Endothelial cell of umbilical vein (primary cell): Measurements from ENCODE around the gene P2RY6. TPM values are rescaled to one million over a fixed set of nuclear protein-coding genes. Genes with fewer than 3 reads are reported as not detected.

Source experiments
- BruUV-seq: library from RNA; stranded (reverse); fragments of 400-500 nt; replicated peaks from 2 replicates; lab custom pipeline; 2021; lab: Mats Ljungman, UMichigan
- CTCF ChIA-PET: fragments of 300-600, 350-600 bp; sonication (Branson Sonifier 250); formaldehyde crosslinking; loops from one replicate; lab custom pipeline; 2021; ENCODE audit warnings: antibody characterized with exemption, inconsistent platforms; lab: Charles Lee
- POLR2A ChIA-PET: fragments of 300-600, 350-600 bp; sonication (Branson Sonifier 250); formaldehyde crosslinking; loops from one replicate; lab custom pipeline; 2021; ENCODE audit warnings: antibody characterized with exemption, inconsistent platforms; lab: Charles Lee
- DNase-seq: peaks from one replicate; pipeline ENCODE4 v3.0.0-alpha.2; 2011; ENCODE audit warnings: low read depth, low spot score
- FAIRE-seq: peaks from 2 replicates; lab custom pipeline; 2011; peaks lifted over from hg19 to GRCh38; lab: Jason Lieb, UNC
- H2AFZ ChIP-seq: 2 replicates; pipeline ENCODE4 v1.6.0; 2012; ENCODE audit warnings: low read depth, low read length, control low read depth, inconsistent platforms
- H3K27ac ChIP-seq: 2 replicates; pipeline ENCODE4 v1.5.1; 2011; ENCODE audit warnings: low read depth, mild to moderate bottlenecking, control low read depth, low read length, moderate library complexity; ENCODE audit not compliant: insufficient read depth
- H3K27me3 ChIP-seq, 2 experiments: 2 replicates each; pipeline versions ENCODE4 v1.6.0 to v1.6.1; 2011; ENCODE audit warnings: low read length in 2 of 2, mixed read lengths in 1 of 2; ENCODE audit not compliant: control insufficient read depth in 2 of 2, insufficient read depth in 2 of 2
- H3K36me3 ChIP-seq, 2 experiments: 2 replicates in 1 of 2; 3 replicates in 1 of 2; pipeline ENCODE4 v1.5.1; 2011; ENCODE audit warnings: low read length in 2 of 2, mild to moderate bottlenecking in 1 of 2, moderate library complexity in 1 of 2; ENCODE audit not compliant: control insufficient read depth in 2 of 2, insufficient read depth in 2 of 2; ENCODE audit errors: extremely low read depth in 1 of 2
- H3K4me1 ChIP-seq: 3 replicates; pipeline ENCODE4 v1.5.1; 2011; ENCODE audit warnings: mild to moderate bottlenecking, low read length; ENCODE audit not compliant: control insufficient read depth, insufficient read depth; ENCODE audit errors: extremely low read depth
- H3K4me2 ChIP-seq: 2 replicates; pipeline ENCODE4 v1.6.1; 2011; ENCODE audit warnings: low read length, control low read depth, mixed read lengths; ENCODE audit not compliant: insufficient read depth
- H3K4me3 ChIP-seq, 3 experiments: fragments of 200-600 bp in 1 of 3; sonication (generic), shearing (Covaris generic) in 1 of 3; replicated peaks in 1 of 3; 2 replicates each; pipeline ENCODE4 v1.5.1; 2011 to 2016; ENCODE audit warnings: control low read depth in 3 of 3, low read length in 3 of 3, mild to moderate bottlenecking in 2 of 3, inconsistent platforms in 1 of 3, low read depth in 1 of 3, moderate library complexity in 1 of 3; ENCODE audit not compliant: insufficient read depth in 1 of 3
- H3K79me2 ChIP-seq: 2 replicates; pipeline ENCODE4 v1.6.0; 2012; ENCODE audit warnings: low read length, inconsistent platforms; ENCODE audit not compliant: control insufficient read depth, insufficient read depth
- H3K9ac ChIP-seq: replicated peaks from 2 replicates; pipeline ENCODE3; 2011; ENCODE audit warnings: low read length, control low read depth; ENCODE audit not compliant: insufficient read depth; ENCODE audit errors: extremely low read depth
- H3K9me1 ChIP-seq: replicated peaks from 3 replicates; pipeline ENCODE4 v1.6.0; 2011; ENCODE audit warnings: mild to moderate bottlenecking, low read length; ENCODE audit not compliant: control insufficient read depth, insufficient read depth; ENCODE audit errors: extremely low read depth
- H3K9me3 ChIP-seq: replicated peaks from 2 replicates; pipeline ENCODE4 v1.5.1; 2012; ENCODE audit warnings: low read length, inconsistent platforms; ENCODE audit not compliant: control insufficient read depth, insufficient read depth
- H4K20me1 ChIP-seq: replicated peaks from 2 replicates; pipeline ENCODE3; 2011; ENCODE audit warnings: mild to moderate bottlenecking, low read length; ENCODE audit not compliant: control insufficient read depth, insufficient read depth; ENCODE audit errors: extremely low read depth
- EZH2 ChIP-seq: IDR thresholded peaks from 2 replicates; pipeline ENCODE4 v1.6.1; 2012; ENCODE audit warnings: borderline replicate concordance, low read depth, mild to moderate bottlenecking, moderate library complexity, low read length, inconsistent platforms; ENCODE audit not compliant: severe bottlenecking
- FOS ChIP-seq: IDR thresholded peaks from 2 replicates; pipeline ENCODE4 v1.6.1; 2011; ENCODE audit warnings: mild to moderate bottlenecking, low read length, moderate library complexity, borderline replicate concordance; ENCODE audit not compliant: insufficient read depth
- GATA2 ChIP-seq: IDR thresholded peaks from 2 replicates; pipeline ENCODE4 v1.7.0; 2011; ENCODE audit warnings: low read depth, mild to moderate bottlenecking, moderate library complexity, mixed read lengths, low read length; ENCODE audit not compliant: insufficient read length, insufficient read depth
- JUN ChIP-seq: IDR thresholded peaks from 2 replicates; pipeline ENCODE4 v1.6.1; 2011; ENCODE audit warnings: borderline replicate concordance, low read depth; ENCODE audit not compliant: insufficient read length, insufficient read depth
- MYC ChIP-seq: IDR thresholded peaks from one replicate; pipeline ENCODE4 v1.6.1; 2011; ENCODE audit warnings: mild to moderate bottlenecking, low read depth, low read length
- POLR2A ChIP-seq: IDR thresholded peaks from 2 replicates; pipeline ENCODE4 v1.6.1; 2012; ENCODE audit warnings: low read depth, mild to moderate bottlenecking, control low read depth, low read length
- POLR2AphosphoS5 ChIP-seq: IDR thresholded peaks from 2 replicates; pipeline ENCODE4 v1.6.1; 2012; ENCODE audit warnings: low read depth, mild to moderate bottlenecking, control low read depth, low read length, moderate library complexity; ENCODE audit not compliant: insufficient read depth
- dilution Hi-C: fragments of 300-500 bp; cut with MboI; formaldehyde crosslinking; loops from one replicate; pipeline ENCODE4 v1.15.0; 2019; ENCODE audit warnings: low sequenced_read_pairs; ENCODE audit not compliant: extremely low pct_ligation_motif_present
- intact Hi-C: fragments of 100-400 bp; cut with micrococcal nuclease; formaldehyde crosslinking; loops from one replicate; pipeline ENCODE4 v1.10.0; 2022
- polyA plus RNA-seq, 4 experiments: library from polyadenylated mRNA; depleted of rRNA in 3 of 4; stranded (reverse) in 3 of 4; unstranded in 1 of 4; fragments of >200 nt; gene quantifications; 2 replicates each; pipeline versions ENCODE4 v1.2.1 to v1.2.3, GENCODE V29; 2011 to 2012; ENCODE audit warnings: missing spikeins in 1 of 4
- total RNA-seq: library from RNA; stranded (reverse); gene quantifications from 2 replicates; pipeline ENCODE4 v1.2.3, GENCODE V29; 2021
- TF ChIP-seq, protein P1 (sequence below), 2 donors: IDR thresholded peaks; 1 replicate in 1 of 2; 2 replicates in 1 of 2; pipeline ENCODE4 v1.5.1; 2011; ENCODE audit warnings: low read length in 2 of 2, mild to moderate bottlenecking in 2 of 2, moderate library complexity in 2 of 2, control low read depth in 1 of 2, inconsistent platforms in 1 of 2, low read depth in 1 of 2; ENCODE audit not compliant: insufficient read depth in 1 of 2; ENCODE audit errors: extremely low read depth in 1 of 2
- TF ChIP-seq, protein P2 (sequence below): IDR thresholded peaks from 2 replicates; pipeline ENCODE4 v1.6.1; 2011; ENCODE audit not compliant: insufficient read depth, insufficient read length

The P2RY6 gene
- total and polyA plus RNA-seq, 2 donors (not counting 3 experiments of a cell fraction or from before 2014, with no cell fraction given), result 0.47 TPM; not detected in 1

DNA sequence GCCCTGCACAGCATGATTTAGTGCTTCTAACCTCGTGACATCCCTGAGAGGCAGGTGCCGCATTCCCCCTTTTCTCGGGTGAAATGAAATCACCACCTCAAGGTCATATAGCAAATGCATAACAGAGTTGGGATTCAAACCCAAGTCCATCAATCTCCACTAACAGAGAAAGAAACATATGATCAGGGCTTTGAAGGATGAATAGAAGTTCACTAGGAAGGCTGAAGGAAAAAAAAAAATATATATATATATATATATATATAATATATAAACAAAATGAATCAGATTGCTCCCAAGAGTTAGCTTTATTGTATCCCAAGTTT lies 23.8 kb downstream of the P2RY6 start:
- CTCF ChIA-PET, result interaction anchor here (2.6 to 8.1 kb wide), 2 partner anchors 38 to 97 kb away, joined by 17 to 89 read pairs; no protein-coding TSS in a partner anchor
- no TSS peak for BruUV-seq
- no peaks in the 10 kb centered on the region for H3K9me3 ChIP-seq
- H4K20me1 ChIP-seq, result no peaks in the 10 kb centered on the region
- dilution Hi-C loops (no loop called here), intact Hi-C loops (loop anchor here (1.0 kb wide), 2 partner anchors 39 to 97 kb away; no protein-coding TSS in a partner anchor)
- H3K9ac ChIP-seq, result no peak overlapping the region
- peaks cover 2% of the 10 kb centered on the region for H3K4me1 ChIP-seq
- H3K36me3 ChIP-seq, result no peaks in the 10 kb centered on the region
- no peak for FAIRE-seq
- no peaks in the 10 kb centered on the region for H3K27me3 ChIP-seq
- no peaks in the 10 kb centered on the region for H3K79me2 ChIP-seq
- no peak overlapping the region for H3K4me3 ChIP-seq
- H2AFZ ChIP-seq, result no peak overlapping the region
- DNase-seq, result no peak
- H3K27ac ChIP-seq, result no peak overlapping the region
- POLR2A ChIA-PET, result no interaction called here
- H3K4me2 ChIP-seq, result no peak overlapping the region
- TF ChIP-seq POLR2A (no peak), JUN (no peak), MYC (no peak), FOS (no peak), EZH2 (no peak), POLR2AphosphoS5 (no peak), GATA2 (no peak)
- TF ChIP-seq, protein P1, sequence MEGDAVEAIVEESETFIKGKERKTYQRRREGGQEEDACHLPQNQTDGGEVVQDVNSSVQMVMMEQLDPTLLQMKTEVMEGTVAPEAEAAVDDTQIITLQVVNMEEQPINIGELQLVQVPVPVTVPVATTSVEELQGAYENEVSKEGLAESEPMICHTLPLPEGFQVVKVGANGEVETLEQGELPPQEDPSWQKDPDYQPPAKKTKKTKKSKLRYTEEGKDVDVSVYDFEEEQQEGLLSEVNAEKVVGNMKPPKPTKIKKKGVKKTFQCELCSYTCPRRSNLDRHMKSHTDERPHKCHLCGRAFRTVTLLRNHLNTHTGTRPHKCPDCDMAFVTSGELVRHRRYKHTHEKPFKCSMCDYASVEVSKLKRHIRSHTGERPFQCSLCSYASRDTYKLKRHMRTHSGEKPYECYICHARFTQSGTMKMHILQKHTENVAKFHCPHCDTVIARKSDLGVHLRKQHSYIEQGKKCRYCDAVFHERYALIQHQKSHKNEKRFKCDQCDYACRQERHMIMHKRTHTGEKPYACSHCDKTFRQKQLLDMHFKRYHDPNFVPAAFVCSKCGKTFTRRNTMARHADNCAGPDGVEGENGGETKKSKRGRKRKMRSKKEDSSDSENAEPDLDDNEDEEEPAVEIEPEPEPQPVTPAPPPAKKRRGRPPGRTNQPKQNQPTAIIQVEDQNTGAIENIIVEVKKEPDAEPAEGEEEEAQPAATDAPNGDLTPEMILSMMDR (IDR thresholded peaks at IDR 0.05; ENCODE audit: extremely low read depth in 1 of 2, insufficient read depth in 1 of 2, low read depth in 1 of 2, low read length in 2 of 2), result no peak
- TF ChIP-seq, protein P2, sequence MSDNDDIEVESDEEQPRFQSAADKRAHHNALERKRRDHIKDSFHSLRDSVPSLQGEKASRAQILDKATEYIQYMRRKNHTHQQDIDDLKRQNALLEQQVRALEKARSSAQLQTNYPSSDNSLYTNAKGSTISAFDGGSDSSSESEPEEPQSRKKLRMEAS, result no peak
- no peaks in the 10 kb centered on the region for H3K9me1 ChIP-seq
